ENCODE data around the gene ENOX1.

Gene ENOX1

DNA sequence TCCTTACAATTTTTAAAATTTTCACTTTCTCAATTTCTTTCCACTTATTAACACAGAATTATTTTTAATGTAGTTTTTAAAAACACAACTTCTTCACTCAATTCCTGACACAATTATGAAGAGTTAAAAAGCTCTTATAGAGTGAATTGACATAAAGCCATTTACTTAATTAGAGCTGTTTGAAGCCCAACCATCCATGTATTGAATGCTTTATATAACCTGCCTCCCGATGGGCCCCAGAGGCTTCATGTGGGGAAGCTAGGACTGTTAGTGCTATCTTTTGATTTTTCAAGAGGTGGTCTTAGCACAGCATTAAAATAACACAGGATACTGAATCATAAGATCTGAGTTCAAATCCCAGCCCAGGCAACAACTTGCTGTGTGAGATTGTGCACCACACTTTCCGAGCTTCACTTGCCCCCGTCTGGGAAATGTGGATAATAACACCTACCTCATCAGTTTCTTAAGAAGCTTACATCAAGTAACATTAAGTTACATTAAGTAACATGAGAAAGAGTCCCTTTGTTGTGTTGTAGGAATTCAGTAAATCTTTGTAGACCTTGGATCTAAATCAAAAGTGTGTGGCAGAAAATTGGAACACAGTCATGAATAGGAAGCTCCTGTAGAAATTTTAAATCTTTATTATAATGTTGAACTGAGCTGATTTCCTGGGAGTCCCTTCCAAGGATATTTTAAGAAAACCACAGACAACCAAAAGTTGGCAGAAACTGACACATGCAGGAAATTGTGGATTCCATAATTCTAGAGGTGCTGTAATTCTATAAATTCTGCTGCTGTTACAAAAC, 5.5 kb upstream of the ENOX1 start:
- TF ChIP-seq CTCF (IDR thresholded peaks at IDR 0.05; ENCODE audit: unreplicated experiment in 3 of 3) = no peak
- Mint-ChIP-seq H3K36me3 (ENCODE audit: low read depth) (no peaks in the 10 kb centered on the region), H3K4me1 (peaks cover 17% of the 10 kb centered on the region), H3K9me3 (no peaks in the 10 kb centered on the region), H3K27me3 (ENCODE audit: low read depth) (peaks cover 22% of the 10 kb centered on the region), H3K4me3 (no peak overlapping the region), H3K27ac (peak overlapping the region in 2 of 3 experiments; percentile 23 to 33)

GRCh38 chr13:43787997-43788396, 1.2 kb upstream of the ENOX1 start:
- H3K9me3 Mint-ChIP-seq = no peaks in the 10 kb centered on the region
- TF ChIP-seq CTCF (IDR thresholded peaks at IDR 0.05; ENCODE audit: unreplicated experiment in 3 of 3) = no peak
- peak overlapping the region; percentile 59 to 89 (median 76) for H3K27ac Mint-ChIP-seq
- peaks cover 14% of the 10 kb centered on the region for H3K27me3 Mint-ChIP-seq (ENCODE audit: low read depth)
- peak overlapping the region; percentile 82 to 97 (median 89) for H3K4me3 Mint-ChIP-seq
- H3K4me1 Mint-ChIP-seq = peaks cover 23% of the 10 kb centered on the region
- H3K36me3 Mint-ChIP-seq (ENCODE audit: low read depth) = no peaks in the 10 kb centered on the region

DNA sequence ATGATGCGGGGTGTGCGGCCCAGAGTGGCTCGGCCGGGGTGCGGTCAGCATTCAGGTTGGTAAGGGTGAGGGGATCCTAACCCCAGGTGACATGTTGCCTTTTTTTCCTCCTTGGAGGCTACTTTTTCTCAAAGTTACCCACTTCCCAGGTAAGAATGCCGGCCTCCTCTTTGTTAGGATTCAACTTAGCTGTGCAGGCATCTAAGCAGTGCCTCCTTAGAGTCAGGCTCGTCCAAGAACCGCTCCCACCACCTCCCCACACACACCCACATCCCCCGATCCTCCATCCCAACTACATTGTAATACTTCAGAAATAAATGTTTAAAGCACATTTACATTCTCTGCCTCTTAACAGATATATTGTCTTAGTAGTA, 733 bp upstream of the ENOX1 start:
- Mint-ChIP-seq H3K4me1 (peaks cover 19% of the 10 kb centered on the region), H3K27ac (peak overlapping the region; percentile 59 to 89 (median 76)), H3K36me3 (ENCODE audit: low read depth) (no peaks in the 10 kb centered on the region), H3K4me3 (peak overlapping the region; percentile 82 to 97 (median 89)), H3K9me3 (no peaks in the 10 kb centered on the region), H3K27me3 (ENCODE audit: low read depth) (peaks cover 14% of the 10 kb centered on the region)
- TF ChIP-seq CTCF (IDR thresholded peaks at IDR 0.05; ENCODE audit: unreplicated experiment in 3 of 3) = no peak

DNA sequence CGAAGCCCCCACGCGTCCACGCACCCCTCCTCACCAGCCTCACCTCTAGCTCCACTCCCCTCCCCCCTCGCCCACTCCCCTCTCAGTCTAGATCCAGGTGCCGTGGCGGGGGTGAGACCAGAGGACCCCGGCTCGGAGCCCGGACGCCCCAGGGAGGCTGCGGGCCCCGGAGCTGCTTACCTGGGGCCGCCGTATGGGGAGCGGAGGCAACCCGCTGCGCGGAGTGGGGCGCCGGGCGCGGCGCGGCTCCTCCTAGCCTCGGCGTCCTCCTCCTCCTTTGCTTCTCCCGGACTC, 353 bp downstream of the ENOX1 start:
- H3K36me3 Mint-ChIP-seq (ENCODE audit: low read depth) = no peaks in the 10 kb centered on the region
- TF ChIP-seq CTCF (IDR thresholded peaks at IDR 0.05; ENCODE audit: unreplicated experiment in 3 of 3) = no peak
- H3K9me3 Mint-ChIP-seq = no peaks in the 10 kb centered on the region
- H3K27ac Mint-ChIP-seq = no peak overlapping the region
- peak overlapping the region; percentile 96 to 97 (median 96) for H3K4me3 Mint-ChIP-seq
- H3K4me1 Mint-ChIP-seq = peaks cover 13% of the 10 kb centered on the region
- peaks cover 14% of the 10 kb centered on the region for H3K27me3 Mint-ChIP-seq (ENCODE audit: low read depth)

DNA sequence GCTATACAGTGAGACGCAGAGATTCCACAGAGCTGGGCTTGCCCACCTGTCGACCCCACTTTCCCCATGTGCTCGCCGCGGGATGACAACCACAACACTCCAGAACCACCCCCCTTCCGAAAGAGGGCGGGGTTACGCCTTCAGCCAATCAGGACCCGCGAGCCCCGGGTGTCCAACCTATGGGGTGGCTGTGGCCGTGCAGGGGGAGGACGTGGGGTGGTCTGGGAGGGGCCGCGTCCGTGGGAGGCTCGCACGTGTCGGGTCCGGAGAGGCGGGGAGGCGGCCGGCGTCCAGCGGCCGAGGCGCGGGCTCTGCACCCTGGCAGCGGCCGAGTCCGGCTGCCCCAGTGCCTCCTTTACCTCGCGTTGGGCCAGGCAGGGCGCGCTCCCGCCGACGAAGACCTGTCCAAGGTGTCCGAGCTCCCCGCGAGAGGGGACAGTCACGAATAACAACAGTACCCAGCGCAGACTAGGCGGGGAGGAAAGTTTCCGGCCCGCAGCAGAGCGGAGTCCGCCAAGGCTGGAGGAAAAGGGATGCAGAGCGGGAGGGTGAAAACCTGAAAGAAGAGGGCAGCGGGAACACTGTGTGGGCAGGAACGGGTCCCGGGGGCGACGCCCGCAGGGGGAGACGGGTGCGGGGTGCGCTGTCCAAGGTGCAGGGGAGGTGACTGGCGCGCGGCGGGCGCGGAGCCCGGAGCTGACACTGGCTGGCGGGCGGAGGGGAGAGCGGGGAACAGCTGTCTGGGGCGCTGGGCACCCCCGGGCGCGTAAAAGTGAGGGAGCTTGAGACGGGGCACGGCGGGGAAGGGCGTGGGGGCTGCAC, 911 bp downstream of the ENOX1 start:
- H3K4me3 Mint-ChIP-seq = peak overlapping the region; percentile 96 to 97 (median 96)
- H3K27me3 Mint-ChIP-seq (ENCODE audit: low read depth) = peaks cover 13% of the 10 kb centered on the region
- no peaks in the 10 kb centered on the region for H3K9me3 Mint-ChIP-seq
- peak overlapping the region in 2 of 3 experiments; percentile 66 to 68 for H3K27ac Mint-ChIP-seq
- TF ChIP-seq CTCF (IDR thresholded peaks at IDR 0.05; ENCODE audit: unreplicated experiment in 3 of 3) = no peak
- peaks cover 13% of the 10 kb centered on the region for H3K4me1 Mint-ChIP-seq
- no peaks in the 10 kb centered on the region for H3K36me3 Mint-ChIP-seq (ENCODE audit: low read depth)
